ENCODE measurements around the gene FMOD.

The FMOD gene

DNA sequence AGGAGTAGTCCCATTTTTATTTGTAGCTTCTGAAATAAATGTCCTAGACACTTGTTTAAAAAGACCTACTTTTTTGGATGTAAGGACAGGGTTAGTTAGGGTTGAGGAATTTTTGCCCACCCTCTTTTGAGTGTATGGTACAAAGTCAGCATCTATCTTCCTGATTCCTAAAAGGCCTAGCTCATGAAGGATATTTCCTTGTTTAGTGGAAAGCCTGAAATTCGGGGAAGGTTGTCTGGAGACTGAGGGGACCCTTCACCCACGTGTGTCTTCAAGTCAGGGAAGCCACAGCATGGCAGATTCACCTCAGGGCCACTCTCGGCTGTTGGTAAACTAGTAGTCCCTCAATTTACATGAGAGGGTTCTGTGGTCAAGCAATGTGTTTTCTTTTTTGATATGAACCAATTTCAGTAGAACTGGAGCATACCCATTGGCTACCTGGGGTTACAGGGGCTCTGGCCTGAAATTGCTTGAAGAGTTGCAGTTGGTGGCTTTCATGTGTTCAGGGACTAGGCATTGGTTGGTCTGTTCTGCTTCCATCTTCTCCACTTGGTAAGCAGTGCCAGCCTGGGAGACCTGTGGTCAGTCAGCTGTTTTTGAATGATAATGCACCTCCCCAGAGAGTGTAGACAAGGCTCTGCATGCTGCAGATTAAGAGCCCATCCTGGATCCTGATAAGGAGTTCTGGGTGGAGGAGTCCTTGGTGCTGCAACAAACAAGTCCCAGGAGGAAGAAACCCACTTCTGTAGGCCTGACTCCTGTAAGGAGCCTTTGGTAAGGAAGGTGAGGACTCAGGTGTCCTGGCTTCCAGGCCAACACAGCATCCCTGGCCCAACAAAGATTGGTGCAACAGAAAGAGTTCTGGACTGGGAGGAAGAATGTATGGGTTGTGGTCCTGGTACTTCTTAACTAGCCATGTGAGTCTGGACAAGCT is 39.3 kb downstream of the FMOD start:
- Histone ChIP-seq H3K4me1 (peaks cover 0 to 43% (median 35%) of the 10 kb centered on the region in 4 donors), H3K36me3 (peaks cover 33 to 44% (median 42%) of the 10 kb centered on the region in 3 donors), H3K27ac (no peak overlapping the region), H3K27me3 (no peaks in the 10 kb centered on the region), H3K4me3 (no peak overlapping the region), H3K9me3 (no peaks in the 10 kb centered on the region)
- no peak for TF ChIP-seq CTCF (IDR thresholded peaks at IDR 0.05)
- peak; percentile 17 for DNase-seq
- intact Hi-C loops (cut with DNase I; ENCODE audit: low total_unique reads) = no loop called here

DNA sequence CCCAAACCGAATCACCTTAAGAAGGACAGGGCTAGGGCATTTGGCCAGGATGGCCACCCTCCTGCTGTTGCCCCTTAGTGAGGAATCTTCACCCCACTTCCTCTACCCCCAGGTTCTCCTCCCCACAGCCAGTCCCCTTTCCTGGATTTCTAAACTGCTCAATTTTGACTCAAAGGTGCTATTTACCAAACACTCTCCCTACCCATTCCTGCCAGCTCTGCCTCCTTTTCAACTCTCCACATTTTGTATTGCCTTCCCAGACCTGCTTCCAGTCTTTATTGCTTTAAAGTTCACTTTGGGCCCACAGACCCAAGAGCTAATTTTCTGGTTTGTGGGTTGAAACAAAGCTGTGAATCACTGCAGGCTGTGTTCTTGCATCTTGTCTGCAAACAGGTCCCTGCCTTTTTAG is 42.0 kb downstream of the FMOD start:
- H3K4me3 ChIP-seq = peak overlapping the region; percentile 94 to 100
- no peaks in the 10 kb centered on the region for H3K27me3 ChIP-seq
- no peaks in the 10 kb centered on the region for H3K9me3 ChIP-seq
- no peak for TF ChIP-seq CTCF (IDR thresholded peaks at IDR 0.05)
- intact Hi-C loops (cut with DNase I; ENCODE audit: low total_unique reads) = no loop called here
- DNase-seq = peak; percentile 20 to 45
- peak overlapping the region; percentile 100 for H3K27ac ChIP-seq
- H3K4me1 ChIP-seq = peaks cover 0 to 44% (median 34%) of the 10 kb centered on the region in 4 donors
- peaks cover 33 to 44% (median 42%) of the 10 kb centered on the region in 3 donors for H3K36me3 ChIP-seq

- Histone ChIP-seq H3K36me3 (peaks cover 33 to 44% (median 42%) of the 10 kb centered on the region in 3 donors), H3K27me3 (no peaks in the 10 kb centered on the region), H3K9me3 (no peaks in the 10 kb centered on the region), H3K4me3 (peak overlapping the region; percentile 94 to 100), H3K4me1 (peaks cover 0 to 44% (median 34%) of the 10 kb centered on the region in 4 donors), H3K27ac (peak overlapping the region; percentile 100)
- DNase-seq = peak in 1 of 2 donors; percentile 17
- no peak for TF ChIP-seq CTCF (IDR thresholded peaks at IDR 0.05)
- intact Hi-C loops (cut with DNase I; ENCODE audit: low total_unique reads) = no loop called here
Measured at GRCh38 chr1:203308328-203308922, 42.5 kb downstream of the FMOD start.

DNA sequence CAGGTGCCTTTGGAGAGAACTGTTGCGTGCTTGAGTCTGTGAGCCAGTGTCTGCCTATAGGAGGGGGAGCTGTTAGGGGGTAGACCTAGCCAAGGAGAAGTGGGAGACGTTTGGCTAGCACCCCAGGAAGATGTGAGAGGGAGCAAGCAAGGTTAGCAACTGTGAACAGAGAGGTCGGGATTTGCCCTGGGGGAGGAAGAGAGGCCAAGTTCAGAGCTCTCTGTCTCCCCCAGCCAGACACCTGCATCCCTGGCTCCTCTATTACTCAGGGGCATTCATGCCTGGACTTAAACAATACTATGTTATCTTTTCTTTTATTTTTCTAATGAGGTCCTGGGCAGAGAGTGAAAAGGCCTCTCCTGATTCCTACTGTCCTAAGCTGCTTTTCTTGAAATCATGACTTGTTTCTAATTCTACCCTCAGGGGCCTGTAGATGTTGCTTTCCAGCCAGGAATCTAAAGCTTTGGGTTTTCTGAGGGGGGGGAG is 43.2 kb downstream of the FMOD start:
- Histone ChIP-seq H3K4me1 (peaks cover 0 to 44% (median 34%) of the 10 kb centered on the region in 4 donors), H3K27ac (peak overlapping the region; percentile 100), H3K27me3 (no peaks in the 10 kb centered on the region), H3K9me3 (no peaks in the 10 kb centered on the region), H3K4me3 (peak overlapping the region; percentile 94 to 100), H3K36me3 (peaks cover 33 to 44% (median 42%) of the 10 kb centered on the region in 3 donors)
- TF ChIP-seq CTCF (IDR thresholded peaks at IDR 0.05) = no peak
- intact Hi-C loops (cut with DNase I; ENCODE audit: low total_unique reads) = loop anchor here (2.0 kb wide), 1 partner anchor 19 kb away; no protein-coding TSS in a partner anchor
- peak in 1 of 2 donors; percentile 60 for DNase-seq

DNA sequence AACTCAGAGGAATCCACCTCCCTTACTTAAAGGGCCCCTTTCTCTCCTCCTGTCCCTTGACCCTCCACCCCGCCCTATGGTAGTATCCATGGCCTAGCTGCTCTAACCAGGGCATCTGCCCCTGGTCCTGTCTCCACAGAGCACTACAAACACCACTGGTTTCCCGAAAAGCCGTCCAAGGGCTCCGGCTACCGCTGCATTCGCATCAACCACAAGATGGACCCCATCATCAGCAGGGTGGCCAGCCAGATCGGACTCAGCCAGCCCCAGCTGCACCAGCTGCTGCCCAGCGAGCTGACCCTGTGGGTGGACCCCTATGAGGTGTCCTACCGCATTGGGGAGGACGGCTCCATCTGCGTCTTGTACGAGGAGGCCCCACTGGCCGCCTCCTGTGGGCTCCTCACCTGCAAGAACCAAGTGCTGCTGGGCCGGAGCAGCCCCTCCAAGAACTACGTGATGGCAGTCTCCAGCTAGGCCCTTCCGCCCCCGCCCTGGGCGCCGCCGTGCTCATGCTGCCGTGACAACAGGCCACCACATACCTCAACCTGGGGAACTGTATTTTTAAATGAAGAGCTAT is 43.9 kb downstream of the FMOD start:
- H3K27ac ChIP-seq = peak overlapping the region; percentile 100
- H3K27me3 ChIP-seq = no peaks in the 10 kb centered on the region
- H3K4me3 ChIP-seq = peak overlapping the region; percentile 94 to 100
- peaks cover 0 to 44% (median 34%) of the 10 kb centered on the region in 4 donors for H3K4me1 ChIP-seq
- H3K36me3 ChIP-seq = peaks cover 33 to 44% (median 42%) of the 10 kb centered on the region in 3 donors
- DNase-seq = peak; percentile 44 to 74
- no peaks in the 10 kb centered on the region for H3K9me3 ChIP-seq
- no peak for TF ChIP-seq CTCF (IDR thresholded peaks at IDR 0.05)
- intact Hi-C loops (cut with DNase I; ENCODE audit: low total_unique reads) = loop anchor here (2.0 kb wide), 1 partner anchor 20 kb away; no protein-coding TSS in a partner anchor

All from tibial artery (tissue), 4 donors.